T47D (cell line): ENCODE data around the gene RAB6D.
"Not testable (repeated sequence)": the region's sequence is repeated elsewhere in the genome, so short reads cannot be mapped to it uniquely, and the experiment has no call there.

Experiments used
- DNase-seq, 2 experiments: peaks; one replicate each; pipeline versions ENCODE4 v3.0.0 to v3.0.0-alpha.2; 2011 to 2012; ENCODE audit warnings: low read depth in 1 of 2, low spot score in 1 of 2
- JUND ChIP-seq: IDR thresholded peaks from 2 replicates; pipeline ENCODE4 v1.6.1; 2012; ENCODE audit warnings: low read depth
- in situ Hi-C: cut with HindIII; loops from 2 replicates; pipeline ENCODE4 v1.10.0; 2016; ENCODE audit warnings: low sequenced_read_pairs, low pct_unique_long_range_greater_than_20kb

RAB6D gene

DNA sequence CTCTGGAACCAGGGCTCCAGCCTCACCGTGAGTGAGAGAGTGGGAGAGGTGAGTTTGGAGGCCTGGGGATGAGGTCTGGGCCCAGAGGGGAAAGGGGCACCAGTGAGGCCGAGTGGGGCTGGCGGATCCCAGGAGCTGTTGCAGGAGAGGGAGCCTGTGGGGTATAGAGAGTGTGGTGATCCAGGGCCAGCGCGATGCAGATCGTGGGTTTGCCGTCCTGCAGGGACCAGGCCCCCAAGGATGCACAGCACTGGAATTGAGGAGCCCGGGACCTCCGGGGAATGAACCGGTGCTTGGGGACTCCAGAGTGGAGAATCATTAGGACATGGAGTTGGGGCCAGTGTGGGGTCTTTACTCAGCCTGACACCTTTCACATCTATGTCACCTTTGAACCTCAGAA, 25.7 kb upstream of the RAB6D start:
- no peak for DNase-seq
- TF ChIP-seq JUND: no peak
- in situ Hi-C loops: no loop called here

DNA sequence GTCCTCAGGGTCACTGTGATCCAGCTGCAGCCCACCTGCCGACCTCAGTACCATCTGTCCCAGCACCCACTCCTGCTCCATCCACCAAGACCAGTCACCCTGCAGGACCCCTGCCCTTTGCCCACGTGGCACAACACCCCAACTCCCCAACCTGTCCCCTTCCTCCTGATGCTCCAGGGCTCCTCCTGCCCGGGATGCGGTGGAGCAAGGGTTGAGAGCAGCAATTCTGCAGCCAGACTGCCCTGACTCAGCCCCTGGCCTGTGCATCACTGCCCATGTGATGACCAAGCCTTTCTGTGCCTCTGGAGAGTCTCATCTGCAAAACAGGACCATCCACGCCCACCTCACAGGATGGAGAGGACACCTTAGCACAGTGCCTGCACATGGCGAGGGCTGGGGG, 24.9 kb upstream of the RAB6D start:
- in situ Hi-C loops: not testable (repeated sequence)

DNA sequence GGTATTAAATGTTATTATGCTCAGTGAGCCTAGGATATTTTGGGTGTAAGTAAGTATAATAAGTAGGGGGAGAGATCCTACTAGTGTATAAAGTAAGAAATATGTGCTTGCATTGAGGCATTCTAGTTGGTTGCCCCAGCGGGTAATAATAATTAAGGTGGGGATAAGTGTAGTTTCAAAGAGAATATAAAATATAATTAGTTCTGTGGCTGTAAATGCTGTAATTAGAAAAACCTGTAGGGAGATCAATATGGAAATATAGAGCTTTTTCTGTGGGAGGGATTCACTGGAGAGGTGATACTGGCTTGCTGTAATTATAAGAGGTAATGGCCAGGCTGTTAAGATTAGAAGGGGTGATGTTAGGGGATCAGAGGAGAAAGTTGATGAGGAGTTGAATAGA, 9.1 kb upstream of the RAB6D start:
- DNase-seq, in situ Hi-C loops: not testable (repeated sequence)

More for the DNA sequence above, 24.9 kb upstream of the RAB6D start:
- DNase-seq: not testable (repeated sequence)

DNA sequence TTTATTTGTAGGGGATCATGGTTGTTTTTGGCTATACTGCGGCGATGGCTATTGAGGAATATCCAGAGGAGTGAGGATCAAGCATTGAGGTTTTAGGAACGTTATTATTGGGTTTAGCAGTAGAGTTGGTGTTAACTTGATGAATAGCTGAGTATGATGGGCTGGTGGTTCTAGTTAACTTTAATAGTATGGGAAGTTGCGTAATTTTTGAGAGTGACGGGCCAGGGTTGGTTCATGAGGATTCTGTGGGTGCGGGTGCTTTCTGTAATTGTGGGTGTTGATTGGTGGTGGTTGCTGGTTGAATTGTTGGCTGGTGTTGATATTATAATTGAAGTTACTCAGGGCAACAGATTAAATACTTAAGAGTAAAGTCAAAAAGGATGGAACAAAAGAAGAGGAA, 6.0 kb upstream of the RAB6D start:
- TF ChIP-seq JUND: no peak
- no peak for DNase-seq
- in situ Hi-C loops: no loop called here

DNA sequence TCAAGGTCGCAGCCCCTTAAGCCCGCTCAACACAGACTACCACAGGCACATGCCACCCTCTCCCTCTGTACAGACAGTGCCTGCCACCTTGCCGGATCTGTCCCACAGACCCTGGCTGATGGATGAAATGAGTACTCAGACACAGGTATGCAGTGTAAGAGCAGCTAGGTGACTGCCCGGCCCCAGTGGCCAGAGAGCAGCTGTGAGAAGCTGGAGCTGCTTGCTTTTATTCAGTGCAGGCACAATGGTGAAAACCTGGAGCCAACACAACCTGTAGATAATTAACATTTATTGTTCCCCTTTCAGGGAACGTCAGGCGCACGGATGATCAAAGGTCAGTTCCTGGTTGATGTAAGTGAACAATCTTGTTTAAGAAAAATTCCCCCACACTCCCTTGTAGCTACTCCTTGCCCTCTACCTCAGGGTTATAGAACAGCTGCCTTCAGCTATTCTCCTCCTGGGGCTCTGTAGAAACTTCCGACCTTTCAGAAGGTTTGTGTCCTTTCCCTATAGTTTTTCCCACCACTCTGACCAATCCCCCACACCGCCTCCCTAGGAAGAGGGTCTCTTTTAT, 4.6 kb upstream of the RAB6D start:
- in situ Hi-C loops, DNase-seq: not testable (repeated sequence)

DNA sequence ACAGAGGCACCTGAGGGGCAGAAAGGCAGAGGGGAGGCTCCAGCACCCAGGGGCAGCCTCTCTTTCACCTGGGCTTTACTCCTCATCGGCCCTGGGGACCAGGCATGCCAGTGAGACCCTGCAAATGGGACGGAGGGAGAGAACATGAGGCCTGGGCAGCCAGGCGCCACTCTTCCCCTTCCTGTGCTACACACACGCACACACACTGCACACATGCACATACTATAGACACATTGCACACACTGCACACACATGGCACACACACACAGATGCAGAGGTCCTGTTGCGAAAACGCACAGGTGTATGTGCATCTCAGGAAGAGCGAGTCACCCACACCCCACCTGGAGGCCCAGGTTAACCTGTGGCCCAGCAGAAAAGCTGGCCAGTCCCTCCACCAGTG, 3.4 kb upstream of the RAB6D start:
- TF ChIP-seq JUND: no peak
- DNase-seq: no peak
- in situ Hi-C loops: no loop called here

DNA sequence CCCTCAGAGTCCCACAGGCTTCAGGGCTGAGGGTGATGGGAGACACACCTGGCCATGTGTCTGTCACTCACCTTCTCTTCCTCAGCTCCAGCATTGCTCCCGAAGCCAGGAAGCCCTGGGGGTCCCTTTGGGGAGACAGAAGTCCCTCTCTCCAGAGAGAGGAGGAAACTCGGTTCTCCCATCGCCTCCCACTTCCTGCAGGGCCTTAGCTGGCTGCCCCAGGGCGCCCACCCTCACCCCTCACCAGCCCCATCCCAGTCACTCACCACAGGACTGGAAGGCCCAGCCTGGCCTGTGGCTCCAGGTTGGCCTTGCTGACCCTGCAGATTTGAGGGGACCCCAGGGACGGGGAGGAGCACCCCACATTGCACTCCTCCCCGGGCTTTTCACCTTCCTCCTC, 2.7 kb upstream of the RAB6D start:
- TF ChIP-seq JUND: no peak
- in situ Hi-C loops: no loop called here
- no peak for DNase-seq

DNA sequence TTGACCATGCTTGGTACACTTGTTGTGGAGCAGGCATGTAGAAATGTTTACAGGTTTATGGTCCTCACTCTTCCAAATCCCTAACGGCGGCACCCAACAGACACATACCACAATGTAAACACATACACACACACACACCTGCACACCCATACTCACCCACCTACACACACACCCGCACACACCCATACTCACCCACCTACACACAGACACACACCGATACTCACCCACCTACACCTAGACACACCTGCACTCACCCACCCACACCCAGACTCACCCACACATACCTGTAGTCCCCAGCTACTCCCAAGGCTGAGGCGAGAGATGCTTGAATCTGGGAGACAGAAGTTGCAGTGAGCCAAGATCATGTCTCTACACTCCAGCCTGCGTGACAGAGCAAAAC, 1.5 kb upstream of the RAB6D start:
- no peak for DNase-seq
- TF ChIP-seq JUND: no peak
- in situ Hi-C loops: no loop called here

DNA sequence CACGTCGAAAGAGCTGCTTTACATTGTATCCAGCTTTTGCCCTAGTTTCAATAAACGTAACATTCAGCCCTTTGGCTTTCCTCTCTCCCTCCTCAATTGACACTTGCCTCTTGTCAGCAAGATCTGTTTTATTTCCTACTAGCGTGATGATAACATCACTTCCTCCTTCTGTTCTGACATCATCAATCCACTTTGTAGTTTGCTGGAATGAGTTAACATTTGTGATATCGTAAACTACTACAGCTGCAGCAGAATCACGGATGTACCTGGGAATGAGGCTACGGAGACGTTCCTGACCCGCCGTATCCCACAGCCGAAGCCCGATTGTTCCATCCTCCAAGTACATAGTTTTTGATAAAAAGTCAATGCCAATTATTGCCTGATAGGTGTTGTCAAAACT, 755 bp downstream of the RAB6D start:
- in situ Hi-C loops, DNase-seq: not testable (repeated sequence)

DNA sequence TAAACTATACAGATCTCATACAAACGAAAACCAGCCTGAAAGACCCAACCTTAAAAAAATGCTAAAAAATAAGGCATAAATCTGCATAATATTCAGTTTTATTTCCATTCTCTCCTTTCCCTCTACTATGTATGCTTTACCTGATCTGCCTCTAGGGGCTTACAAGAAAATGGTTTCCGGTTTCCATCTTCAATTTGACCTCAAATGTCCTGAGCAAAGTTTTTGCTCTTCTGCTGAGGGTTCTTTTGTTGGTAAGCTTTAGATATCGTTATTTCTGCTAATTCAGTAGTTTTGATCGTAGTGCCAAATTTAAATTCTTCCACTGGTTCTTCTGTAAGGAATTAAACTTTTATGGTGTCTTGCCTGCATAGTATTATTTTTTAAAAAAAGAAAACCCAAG, 2.2 kb downstream of the RAB6D start:
- DNase-seq, in situ Hi-C loops: not testable (repeated sequence)

DNA sequence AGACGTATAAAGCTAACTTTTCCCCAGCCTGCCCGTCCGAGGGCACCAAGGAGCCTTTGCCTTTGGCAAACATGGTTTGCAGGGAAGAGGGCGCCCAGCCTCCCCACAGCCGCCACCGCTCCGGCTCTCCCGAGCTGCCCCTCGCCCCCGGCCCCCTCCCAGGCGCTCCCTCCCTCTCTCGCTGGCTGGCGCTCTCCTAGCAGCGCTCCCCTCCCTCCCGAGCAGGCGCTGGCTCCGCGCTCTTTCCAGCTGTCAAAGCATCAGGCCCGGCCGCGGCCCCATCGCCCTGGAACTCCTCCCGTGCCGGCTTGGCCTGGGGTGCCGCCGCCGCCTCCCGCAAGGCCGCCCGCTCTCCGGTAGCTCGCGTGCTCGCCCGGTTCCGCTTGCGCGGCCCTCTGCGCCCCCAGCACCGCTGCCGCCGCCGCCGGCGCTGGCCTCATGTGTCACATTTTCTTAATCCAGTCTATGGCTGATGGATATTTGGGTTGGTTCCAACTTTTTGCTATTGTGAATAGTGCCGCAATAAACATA, 10.7 kb downstream of the RAB6D start:
- in situ Hi-C loops, DNase-seq: not testable (repeated sequence)

DNA sequence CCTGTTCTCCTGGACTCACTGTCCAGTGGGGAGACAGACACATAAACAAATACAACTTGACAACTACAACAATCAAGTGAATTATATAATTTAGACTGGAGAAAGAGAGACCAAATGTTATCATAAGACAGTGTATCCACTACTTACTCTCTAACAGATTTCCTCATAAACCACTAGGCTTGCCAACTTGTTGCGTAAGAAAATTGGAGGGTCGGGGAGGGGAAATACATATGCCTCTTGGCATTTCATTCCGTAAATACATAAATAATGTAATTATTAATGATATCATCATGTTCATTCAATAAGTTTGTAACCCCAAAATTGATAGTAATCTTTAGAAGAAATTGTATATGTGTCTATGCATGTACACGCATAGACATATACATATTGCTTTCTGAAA, 14.9 kb downstream of the RAB6D start:
- no peak for DNase-seq
- in situ Hi-C loops: no loop called here
- TF ChIP-seq JUND: no peak

DNA sequence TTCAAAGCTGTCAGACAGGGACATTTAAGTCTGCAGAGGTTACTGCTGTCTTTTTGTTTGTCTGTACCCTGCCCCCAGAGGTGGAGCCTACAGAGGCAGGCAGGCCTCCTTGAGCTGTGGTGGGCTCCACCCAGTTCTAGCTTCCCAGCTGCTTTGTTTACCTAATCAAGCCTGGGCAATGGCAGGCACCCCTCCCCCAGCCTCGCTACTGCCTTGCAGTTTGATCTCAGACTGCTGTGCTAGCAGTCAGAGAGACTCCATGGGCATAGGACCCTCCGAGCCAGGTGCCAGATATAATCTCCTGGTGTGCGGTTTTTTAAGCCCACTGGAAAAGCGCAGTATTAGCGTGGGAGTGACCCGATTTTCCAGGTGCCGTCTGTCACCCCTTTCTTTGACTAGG, 16.9 kb downstream of the RAB6D start:
- in situ Hi-C loops, DNase-seq: not testable (repeated sequence)

DNA sequence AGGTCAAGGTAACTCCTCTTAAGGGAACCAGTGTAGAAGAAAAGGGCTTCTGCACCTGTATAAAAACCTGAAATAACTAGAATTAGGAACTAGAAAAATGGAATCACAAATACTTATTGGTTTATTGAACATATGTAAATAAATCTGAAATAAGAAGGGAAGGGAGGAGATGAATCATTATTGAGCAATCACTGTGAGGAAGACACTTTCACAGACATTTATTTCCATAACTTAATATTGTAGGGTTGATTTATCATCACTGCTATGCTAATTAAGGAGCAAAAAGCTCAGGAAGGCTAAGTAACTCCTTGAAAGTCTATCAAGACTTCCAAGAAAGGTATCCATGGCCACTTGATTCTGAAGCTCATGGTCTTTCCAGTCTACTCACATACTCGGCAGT, 24.7 kb downstream of the RAB6D start:
- DNase-seq, in situ Hi-C loops: not testable (repeated sequence)

DNA sequence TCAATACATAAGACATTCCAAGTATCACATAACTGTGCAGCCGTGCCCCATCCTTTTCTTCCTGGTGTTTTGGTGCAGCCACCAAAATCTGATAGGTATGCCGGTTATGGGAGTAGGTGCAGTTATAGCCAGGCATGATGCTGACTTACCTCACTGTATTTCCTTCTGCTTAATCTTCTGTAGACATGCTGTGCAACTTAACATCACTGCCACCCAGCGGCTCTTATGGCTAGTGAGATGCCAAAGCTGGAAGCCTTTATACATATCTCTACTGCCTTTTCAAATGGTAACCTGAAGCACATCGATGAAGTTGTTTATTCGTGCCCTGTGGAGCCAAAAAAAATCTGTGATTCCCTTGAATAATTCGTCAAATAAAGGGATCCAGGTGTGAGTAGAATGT, 28.6 kb downstream of the RAB6D start:
- peak; percentile 4 to 60 for DNase-seq
- in situ Hi-C loops: not testable (repeated sequence)

DNA sequence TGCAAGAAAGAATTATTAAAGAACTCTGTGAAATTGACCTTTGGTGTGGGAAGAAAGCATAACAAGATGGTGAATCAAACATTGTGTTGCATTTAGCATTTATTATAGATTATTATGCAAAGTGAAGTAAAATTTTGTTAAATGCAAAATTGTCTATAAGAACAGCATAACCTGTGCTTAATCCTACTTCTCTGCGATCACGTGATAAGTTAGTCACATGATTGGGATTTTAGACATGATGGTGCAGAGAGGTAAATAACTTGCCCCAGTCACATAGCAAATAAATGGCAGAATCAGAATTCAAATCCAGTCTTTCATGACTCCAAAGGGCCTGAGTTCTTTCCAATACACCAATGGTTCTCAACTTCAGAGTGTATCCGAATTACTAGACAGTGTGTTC, 31.3 kb downstream of the RAB6D start:
- in situ Hi-C loops: not testable (repeated sequence)

DNA sequence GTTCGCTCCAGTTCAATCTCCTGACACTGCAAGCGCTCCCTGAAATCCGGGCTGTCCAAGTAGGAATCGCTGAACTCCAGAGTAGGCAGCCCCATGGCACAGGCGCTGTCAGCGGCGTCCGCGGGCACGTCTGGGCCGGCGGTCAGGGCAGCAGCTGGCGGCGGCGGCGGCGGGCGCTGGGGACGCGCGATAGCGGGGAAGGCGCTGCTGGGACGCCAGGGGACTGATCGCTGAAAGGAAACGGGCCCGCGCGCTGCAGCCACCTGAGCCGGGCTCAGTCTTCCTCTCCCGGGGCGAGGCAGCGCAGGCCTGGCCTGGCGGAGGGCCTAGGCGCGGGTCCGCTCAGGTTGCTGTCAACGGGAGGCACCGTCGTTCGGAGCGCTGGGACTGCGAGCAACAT, 33.0 kb downstream of the RAB6D start:
- in situ Hi-C loops, DNase-seq: not testable (repeated sequence)

More for the DNA sequence above, 31.3 kb downstream of the RAB6D start:
- not testable (repeated sequence) for DNase-seq
